Suppressor macrophage treated with lipopolysaccharide for 1 hour (primary cell): ENCODE measurements around the gene RFLNA.
"Not testable (repeated sequence)": the region's sequence is repeated elsewhere in the genome, so short reads cannot be mapped to it uniquely, and the experiment has no call there.

Experiments used
- DNase-seq, 3 donors: peaks; one replicate each; pipeline ENCODE4 v3.0.0-alpha.2; 2020 to 2022

Gene RFLNA

DNA sequence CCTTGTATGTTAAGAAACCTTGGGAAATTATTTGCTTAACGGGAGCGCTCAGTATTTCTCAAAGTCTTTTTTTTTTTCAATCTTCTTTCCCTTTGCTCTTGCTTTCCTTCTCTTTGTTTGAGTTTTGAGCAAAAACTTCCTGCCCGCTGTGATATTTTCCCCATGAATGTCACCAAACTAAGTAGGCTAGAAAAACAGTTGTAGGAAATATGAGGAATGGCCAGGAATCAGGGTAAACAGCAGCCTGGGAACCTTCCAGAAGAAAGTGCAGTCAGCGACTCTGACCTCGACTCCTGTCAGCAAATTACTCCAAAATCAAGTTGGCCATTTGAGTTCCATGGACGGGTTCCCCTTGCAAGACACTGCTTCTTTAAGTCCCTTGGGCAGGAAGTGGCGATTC, 11.6 kb upstream of the RFLNA start:
- DNase-seq: no peak

GRCh38 chr12:124284368-124284767, 10.5 kb upstream of the RFLNA start:
- DNase-seq: no peak

DNA sequence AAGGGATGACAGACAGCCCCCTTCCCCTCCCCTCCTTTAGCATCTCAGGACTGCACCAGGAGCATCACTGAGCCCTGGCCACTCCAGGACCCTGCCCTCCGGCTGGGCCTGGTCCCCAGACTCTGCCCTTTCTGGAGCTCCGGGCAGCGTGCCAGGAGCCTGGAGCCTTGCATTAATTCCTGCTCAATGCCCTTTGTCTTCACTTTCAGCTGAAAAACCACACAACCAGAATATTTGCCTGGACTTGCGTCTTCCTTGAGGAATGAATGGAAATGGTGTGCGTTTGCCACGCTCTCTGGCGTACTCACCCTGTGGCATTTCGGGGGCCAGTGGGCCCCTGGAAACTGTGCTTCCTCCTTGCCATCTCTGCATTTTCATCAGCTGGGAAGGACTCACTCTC, 8.5 kb upstream of the RFLNA start:
- DNase-seq: no peak

GRCh38 chr12:124286971-124287370, 7.9 kb upstream of the RFLNA start:
- no peak for DNase-seq

DNA sequence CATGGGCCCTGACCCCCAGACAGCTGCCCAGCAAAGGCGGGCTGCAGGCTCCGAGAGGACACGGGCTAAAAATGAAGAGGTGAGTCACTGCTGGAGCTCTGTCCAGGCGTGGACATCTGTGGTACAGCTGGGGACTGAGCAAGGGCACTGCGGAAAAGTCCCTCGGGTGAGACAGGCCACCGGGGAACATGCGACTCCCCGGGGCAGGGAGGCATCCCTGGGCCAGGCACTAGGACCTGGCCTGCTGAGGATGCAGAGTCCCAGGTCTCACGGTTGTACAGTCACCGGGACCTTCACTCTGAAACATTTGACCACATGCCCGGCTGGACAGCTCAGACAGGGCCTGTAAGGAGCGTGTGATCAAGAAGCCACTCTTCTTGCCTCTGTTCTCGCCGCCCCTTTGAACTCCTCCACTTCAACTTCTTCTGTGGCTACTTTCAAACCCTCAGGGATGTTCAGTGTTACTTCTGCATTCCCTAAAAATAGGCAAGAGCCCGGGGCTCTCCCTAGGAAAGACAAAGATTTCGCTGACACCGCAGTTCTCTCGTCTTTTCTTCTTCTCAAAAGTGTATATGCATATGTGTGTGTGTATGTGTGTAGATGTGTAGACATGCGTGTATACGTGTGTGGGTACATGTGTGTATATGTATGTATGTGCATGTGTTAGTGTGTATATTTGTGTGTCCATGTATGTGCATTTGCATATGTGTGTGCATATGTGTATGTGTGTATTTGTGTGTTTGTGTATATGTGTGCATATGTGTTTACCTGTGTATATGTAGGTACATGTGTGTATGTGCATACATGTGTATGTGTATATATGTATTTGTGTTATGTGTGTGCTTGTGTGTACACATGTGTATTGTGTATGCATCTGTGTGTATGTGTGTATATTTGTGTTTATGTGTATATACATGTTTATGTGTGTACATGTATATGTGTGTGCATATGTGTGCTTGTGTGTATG, 5.0 kb upstream of the RFLNA start:
- peak; percentile 51 to 64 (median 59) for DNase-seq

DNA sequence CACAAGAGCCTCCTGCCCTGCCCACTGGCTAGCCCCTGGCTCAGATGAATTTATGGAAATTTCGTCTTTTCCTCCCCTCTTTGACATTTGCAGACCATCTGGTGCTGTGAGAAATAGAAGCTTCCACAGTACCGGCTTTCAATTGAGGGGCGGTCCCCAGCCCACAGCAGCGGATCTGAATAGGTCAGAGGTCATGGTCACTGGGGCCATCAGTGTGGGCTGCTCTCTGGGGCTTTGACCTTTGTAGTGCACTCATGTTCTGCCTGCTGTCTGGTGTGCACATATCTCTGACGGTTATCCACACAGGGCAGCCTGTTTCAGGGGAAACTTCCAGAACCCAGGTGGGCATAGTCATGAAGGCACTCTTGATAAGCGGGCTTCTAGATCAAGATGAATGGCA, 2.5 kb upstream of the RFLNA start:
- no peak for DNase-seq

DNA sequence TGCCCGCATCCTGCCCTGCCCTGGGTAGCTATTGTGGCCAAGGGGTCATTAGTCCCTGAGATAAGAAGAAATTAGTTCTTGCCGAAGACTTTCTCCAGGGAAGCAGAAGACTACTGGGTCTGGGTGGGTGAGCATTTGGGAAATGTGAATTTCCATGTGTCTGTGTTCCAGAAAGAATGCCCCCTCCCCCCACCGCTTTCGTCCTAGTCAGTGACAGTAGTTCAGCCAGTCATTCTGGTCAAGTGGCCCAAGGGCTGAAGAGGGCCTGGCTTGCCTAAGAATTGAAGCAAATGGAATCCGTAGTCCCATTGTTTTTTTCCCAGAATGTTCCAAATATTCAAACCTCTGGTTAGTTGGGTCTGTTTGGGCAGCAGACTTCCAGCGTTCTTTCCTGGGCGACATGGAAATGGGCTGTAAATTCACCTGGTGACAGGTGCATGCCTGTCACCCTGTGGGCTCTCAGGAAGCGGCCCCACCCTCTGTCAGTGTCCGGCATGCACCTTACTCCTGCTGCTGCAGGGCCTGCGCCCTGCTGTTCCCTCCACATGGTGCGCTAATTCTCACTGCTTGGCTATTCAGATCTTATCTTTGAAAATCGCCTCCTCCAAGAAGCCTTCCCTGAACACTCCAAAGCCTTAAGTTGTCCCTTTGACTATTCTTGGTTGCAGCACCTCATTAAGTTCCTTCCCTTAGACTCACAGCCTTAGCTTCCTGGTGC, 1.4 kb upstream of the RFLNA start:
- DNase-seq: no peak

GRCh38 chr12:124295431-124296058, 652 bp downstream of the RFLNA start:
- no peak for DNase-seq

GRCh38 chr12:124296295-124296915, 1.5 kb downstream of the RFLNA start:
- peak in 1 of 3 donors; percentile 24 for DNase-seq

DNA sequence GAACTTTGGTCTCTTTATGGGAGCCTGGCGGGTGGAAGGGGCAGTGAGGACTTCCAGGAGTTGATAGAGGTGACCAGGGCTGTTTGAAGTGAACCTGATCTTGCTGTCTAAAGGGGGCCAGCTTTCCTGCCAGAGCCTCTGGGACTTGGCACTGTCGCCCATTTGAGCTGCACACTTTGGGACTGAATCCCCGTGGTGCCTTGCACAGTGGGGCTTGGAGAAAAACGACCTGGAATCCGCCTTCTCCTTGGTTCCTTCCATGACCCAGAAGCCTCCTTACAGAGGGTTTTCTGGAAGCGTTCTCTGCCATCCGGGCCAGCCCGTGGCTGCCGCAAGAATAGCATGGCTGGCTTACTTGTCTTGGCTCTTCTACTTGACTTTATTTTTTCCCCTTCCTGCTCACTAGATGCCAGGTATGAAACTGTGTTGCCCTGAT, 2.0 kb downstream of the RFLNA start:
- no peak for DNase-seq

- DNase-seq: no peak
Measured at GRCh38 chr12:124297389-124297788, 2.5 kb downstream of the RFLNA start.

DNA sequence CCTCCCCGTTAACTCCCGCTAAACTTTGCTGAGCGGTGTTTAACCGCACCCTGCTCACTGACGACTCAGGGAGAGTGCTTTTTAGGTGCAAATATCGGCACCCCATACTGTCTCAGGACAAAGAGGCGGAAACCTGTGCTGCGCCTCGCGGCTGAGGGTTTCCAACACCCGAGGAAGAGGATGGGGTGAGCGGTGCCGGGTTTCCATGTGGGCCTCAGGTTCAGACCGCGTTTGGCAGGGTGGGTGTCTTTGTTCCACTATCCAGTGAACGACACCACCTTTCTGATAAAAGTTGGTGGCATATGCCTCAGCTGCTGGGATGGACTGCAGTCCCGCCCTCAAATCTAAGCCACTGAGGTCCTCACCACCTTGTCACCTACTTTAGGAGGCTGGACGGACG, 3.0 kb downstream of the RFLNA start:
- DNase-seq: no peak

- no peak for DNase-seq
Measured at GRCh38 chr12:124298685-124299410, 4.0 kb downstream of the RFLNA start.

DNA sequence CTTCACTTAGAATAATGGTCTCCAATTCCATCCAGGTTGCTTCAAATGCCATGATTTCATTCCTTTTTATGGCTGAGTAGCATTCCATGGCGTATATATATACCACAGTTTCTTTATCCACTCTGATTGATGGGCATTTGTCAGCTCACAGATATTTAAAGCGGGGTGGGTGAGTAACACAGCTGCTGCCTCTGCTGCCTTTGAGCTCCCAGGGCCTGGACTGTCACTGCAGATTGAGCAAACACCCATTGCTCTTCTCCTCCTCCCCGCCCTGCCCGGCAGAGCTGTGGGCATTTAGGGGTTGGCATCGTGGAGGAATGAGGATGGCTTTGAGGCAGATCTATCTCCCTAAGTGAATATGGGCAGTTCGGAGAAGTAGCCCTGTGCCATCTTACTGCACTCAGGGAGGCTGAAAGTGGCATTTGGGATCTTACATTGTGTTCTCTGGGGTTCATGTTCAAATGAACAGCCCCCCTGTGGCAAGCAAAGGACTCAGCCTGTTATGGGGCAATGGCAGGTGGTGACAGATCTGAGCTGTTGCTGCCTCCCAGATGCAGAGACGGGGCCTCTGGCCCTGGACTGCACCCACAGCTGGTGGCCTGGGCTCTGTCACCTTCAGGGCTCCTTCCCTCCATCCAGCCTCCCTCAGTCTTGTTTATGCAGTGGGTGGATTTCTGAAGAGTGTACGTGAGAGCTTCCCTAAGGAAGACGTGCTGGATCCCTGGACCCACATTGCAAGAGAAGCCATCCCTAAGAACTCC, 4.9 kb downstream of the RFLNA start:
- DNase-seq: no peak

DNA sequence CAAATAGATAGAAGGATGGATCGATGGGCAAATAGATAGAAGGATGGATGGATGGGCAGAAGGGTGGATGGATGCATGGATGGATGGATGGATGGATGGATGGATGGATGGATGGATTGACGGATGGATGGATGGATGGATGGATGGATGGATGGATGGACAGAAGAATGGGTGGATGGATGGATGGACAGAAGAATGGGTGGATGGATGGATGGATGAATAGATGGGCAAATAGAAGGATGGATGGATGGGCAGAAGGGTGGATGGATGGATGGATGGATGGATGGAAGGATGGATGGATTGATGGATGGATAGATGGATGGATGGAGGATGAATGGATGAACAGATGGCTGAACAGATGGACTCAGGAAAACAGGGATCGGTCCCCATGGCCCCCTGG, 5.8 kb downstream of the RFLNA start:
- DNase-seq: not testable (repeated sequence)

DNA sequence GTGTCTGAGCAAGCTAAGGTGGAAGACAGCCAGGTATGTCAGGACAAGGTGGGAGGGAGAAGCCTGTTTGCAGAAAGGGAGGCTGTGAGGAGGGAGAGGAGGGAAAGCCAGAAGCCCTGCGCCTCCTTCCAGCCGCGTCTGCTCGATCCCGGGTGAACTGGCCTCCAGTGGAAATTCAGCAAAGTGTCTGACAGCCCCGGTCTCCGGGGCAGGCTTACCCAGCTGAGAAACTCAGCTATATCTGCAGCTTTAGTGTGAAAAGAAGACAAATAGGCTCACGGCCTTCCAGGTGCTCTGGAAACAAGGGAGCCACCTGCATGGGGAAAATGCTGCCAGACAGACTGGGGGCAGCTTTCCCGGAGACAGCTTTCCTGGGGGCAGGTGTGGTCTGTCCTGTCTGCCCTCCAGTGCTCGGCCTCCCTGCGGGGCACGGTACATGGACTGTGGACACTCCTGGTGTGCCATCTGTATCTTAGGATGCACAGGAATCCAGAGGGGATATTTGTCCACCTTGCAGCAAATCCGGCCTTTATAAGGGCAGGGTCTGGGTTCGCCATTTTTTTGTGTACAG, 6.3 kb downstream of the RFLNA start:
- no peak for DNase-seq

- DNase-seq: no peak
Measured at GRCh38 chr12:124302241-124302806, 7.4 kb downstream of the RFLNA start.

GRCh38 chr12:124302807-124303578, 8.1 kb downstream of the RFLNA start:
- no peak for DNase-seq

DNA sequence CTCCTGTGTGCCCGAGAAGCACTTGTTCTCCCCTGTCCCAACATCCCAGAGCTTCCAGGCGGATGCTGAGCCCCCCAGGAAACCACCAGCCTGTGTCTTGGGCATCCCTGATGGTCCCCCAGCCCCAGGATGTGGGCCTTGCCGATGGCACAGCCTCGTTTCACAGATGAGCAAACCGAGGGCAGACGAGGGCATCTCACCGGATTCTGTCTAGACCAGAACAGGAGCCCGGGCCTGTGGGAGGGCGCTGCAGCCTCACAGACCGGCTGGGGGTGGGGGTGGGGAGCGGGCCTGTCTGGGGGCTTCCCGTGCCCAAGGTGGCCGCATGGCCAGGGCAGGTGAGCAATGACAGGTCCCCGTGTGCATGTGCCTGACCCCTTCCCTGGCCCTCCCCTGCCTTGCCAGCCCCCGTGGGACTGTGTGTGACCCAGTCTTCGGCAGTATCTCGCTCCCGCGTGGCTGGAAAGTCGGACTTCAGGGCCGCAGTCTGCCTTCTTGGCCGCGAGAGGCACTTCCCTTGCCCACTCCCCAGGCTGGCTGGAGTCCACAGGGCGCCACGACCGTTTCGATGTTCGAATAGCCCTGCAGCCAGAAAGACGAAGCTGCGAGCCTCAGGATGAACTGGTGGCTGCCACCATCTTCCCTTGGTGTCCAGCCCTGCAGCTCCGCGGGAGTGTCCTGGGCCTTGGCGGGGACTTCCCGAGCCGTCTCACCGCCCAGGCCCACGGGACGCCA, 8.9 kb downstream of the RFLNA start:
- no peak for DNase-seq
